ENCODE results near the gene ANKRD49.

DNA sequence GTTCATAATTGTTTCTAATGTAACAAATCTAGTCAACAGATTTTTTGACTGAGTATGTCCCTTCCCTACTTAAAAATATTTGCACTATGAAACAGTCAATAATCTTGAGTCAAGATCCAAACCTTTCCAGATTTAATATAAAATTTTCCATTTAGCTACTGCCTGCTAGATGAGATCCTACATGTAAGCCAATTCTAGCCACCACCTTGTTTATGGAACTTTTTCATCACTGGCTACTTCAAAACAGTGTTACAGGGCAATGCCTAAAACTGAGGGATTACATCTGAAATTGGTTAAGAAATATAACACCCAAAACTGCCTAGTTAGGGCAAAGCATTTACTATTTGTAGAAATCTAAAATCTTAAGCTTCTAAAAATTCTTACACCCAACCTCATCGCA lies 39.4 kb downstream of the ANKRD49 start:
- TF ChIP-seq EZH2 (optimal IDR thresholded peaks at IDR 0.05; ENCODE audit: low read depth, low read length) (no peak), EZH2phosphoT487 (IDR thresholded peaks at IDR 0.05; ENCODE audit: low read length) (no peak)
- TF ChIP-seq, protein P1, sequence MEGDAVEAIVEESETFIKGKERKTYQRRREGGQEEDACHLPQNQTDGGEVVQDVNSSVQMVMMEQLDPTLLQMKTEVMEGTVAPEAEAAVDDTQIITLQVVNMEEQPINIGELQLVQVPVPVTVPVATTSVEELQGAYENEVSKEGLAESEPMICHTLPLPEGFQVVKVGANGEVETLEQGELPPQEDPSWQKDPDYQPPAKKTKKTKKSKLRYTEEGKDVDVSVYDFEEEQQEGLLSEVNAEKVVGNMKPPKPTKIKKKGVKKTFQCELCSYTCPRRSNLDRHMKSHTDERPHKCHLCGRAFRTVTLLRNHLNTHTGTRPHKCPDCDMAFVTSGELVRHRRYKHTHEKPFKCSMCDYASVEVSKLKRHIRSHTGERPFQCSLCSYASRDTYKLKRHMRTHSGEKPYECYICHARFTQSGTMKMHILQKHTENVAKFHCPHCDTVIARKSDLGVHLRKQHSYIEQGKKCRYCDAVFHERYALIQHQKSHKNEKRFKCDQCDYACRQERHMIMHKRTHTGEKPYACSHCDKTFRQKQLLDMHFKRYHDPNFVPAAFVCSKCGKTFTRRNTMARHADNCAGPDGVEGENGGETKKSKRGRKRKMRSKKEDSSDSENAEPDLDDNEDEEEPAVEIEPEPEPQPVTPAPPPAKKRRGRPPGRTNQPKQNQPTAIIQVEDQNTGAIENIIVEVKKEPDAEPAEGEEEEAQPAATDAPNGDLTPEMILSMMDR (IDR thresholded peaks at IDR 0.05; ENCODE audit: low read length) = no peak
